Lower leg skin (tissue), 4 donors: Measurements from ENCODE around the gene PHACTR2. TPM values are rescaled to one million over a fixed set of nuclear protein-coding genes. Genes with fewer than 3 reads are reported as not detected.

ENCODE experiments used
- DNase-seq, 2 donors: peaks; one replicate each; pipeline ENCODE4 v3.0.0-alpha.2; 2019; ENCODE audit warnings: low spot score in 2 of 2
- H3K4me3 ChIP-seq: fragments of 200-600 bp; sonication (generic); 2 replicates; pipeline ENCODE4 v1.5.1; 2017; ENCODE audit warnings: mild to moderate bottlenecking, low read depth; ENCODE audit not compliant: poor library complexity, severe bottlenecking
- CTCF ChIP-seq, 3 donors: fragments of 450-650 bp; IDR thresholded peaks; one replicate each; pipeline ENCODE4 v1.5.1; 2016; ENCODE audit warnings: antibody characterized with exemption in 3 of 3, mild to moderate bottlenecking in 3 of 3, moderate library complexity in 2 of 3
- POLR2A ChIP-seq, 2 donors: fragments of 450-650 bp; IDR thresholded peaks; one replicate each; pipeline ENCODE4 v1.6.1; 2016 to 2017; ENCODE audit warnings: antibody characterized with exemption in 2 of 2, mild to moderate bottlenecking in 1 of 2, moderate library complexity in 1 of 2
- WGBS, 2 donors: methylation state at CpG; one replicate each; pipeline ENCODE4 v1.1.5; 2018; 5-methylcytosine and 5-hydroxymethylcytosine counted together
- intact Hi-C: fragments of 100-400 bp; cut with DNase I; formaldehyde crosslinking; loops from one replicate; pipeline ENCODE4 v1.15.0; 2023; ENCODE audit warnings: low total_unique reads
- total RNA-seq, 4 donors: library from RNA; depleted of rRNA; stranded (reverse); fragments of >200 nt; gene quantifications; one replicate each; pipeline ENCODE4 v1.1.0, GENCODE V29; 2016

The PHACTR2 gene
- total RNA-seq, 4 donors from 2014 or later: 9.4 to 24.5 (median 15.2) TPM

- H3K4me3 ChIP-seq: no peak overlapping the region
- WGBS, 2 donors: 93 to 96% methylated on average over 5 of the region's 5 CpGs
- DNase-seq: no peak
- TF ChIP-seq CTCF (IDR thresholded peaks at IDR 0.05) (no peak), POLR2A (IDR thresholded peaks at IDR 0.05) (no peak)
- intact Hi-C loops: no loop called here
Measured at GRCh38 chr6:143724876-143725275, 47.1 kb downstream of the PHACTR2 start.

- TF ChIP-seq CTCF (IDR thresholded peaks at IDR 0.05) (no peak), POLR2A (IDR thresholded peaks at IDR 0.05) (no peak)
- no peak overlapping the region for H3K4me3 ChIP-seq
- no peak for DNase-seq
- intact Hi-C loops: no loop called here
- 85 to 87% methylated on average over 2 of the region's 2 CpGs for WGBS, 2 donors
Measured at GRCh38 chr6:143726015-143726647, 48.4 kb downstream of the PHACTR2 start.

GRCh38 chr6:143727035-143727434 lies 49.3 kb downstream of the PHACTR2 start:
- H3K4me3 ChIP-seq: no peak overlapping the region
- TF ChIP-seq CTCF (IDR thresholded peaks at IDR 0.05) (no peak), POLR2A (IDR thresholded peaks at IDR 0.05) (no peak)
- DNase-seq: no peak
- 96 to 100% methylated on average over 1 of the region's 1 CpG for WGBS, 2 donors
- intact Hi-C loops: no loop called here

GRCh38 chr6:143731789-143732188 lies 54.0 kb downstream of the PHACTR2 start:
- 95 to 100% methylated on average over 1 of the region's 1 CpG for WGBS, 2 donors
- H3K4me3 ChIP-seq: no peak overlapping the region
- intact Hi-C loops: no loop called here
- no peak for DNase-seq
- no peak for TF ChIP-seq POLR2A (IDR thresholded peaks at IDR 0.05)
- TF ChIP-seq CTCF (IDR thresholded peaks at IDR 0.05): no peak

- WGBS, 2 donors: 88 to 94% methylated on average over 1 of the region's 1 CpG
- no peak overlapping the region for H3K4me3 ChIP-seq
- intact Hi-C loops: no loop called here
- DNase-seq: no peak
- TF ChIP-seq POLR2A (IDR thresholded peaks at IDR 0.05) (no peak), CTCF (IDR thresholded peaks at IDR 0.05) (no peak)
Measured at GRCh38 chr6:143732536-143732935, 54.8 kb downstream of the PHACTR2 start.

- H3K4me3 ChIP-seq: no peak overlapping the region
- 87% methylated on average over 1 of the region's 1 CpG for WGBS, 2 donors
- intact Hi-C loops: no loop called here
- TF ChIP-seq POLR2A (IDR thresholded peaks at IDR 0.05) (no peak), CTCF (IDR thresholded peaks at IDR 0.05) (no peak)
- no peak for DNase-seq
Measured at GRCh38 chr6:143733510-143733909, 55.7 kb downstream of the PHACTR2 start.
